Type B pancreatic cell (in vitro differentiated cells): ENCODE data around the gene TRDN. TPM values are rescaled to one million over a fixed set of nuclear protein-coding genes. Genes with fewer than 3 reads are reported as not detected.

Experiments used
- DNase-seq: peaks from one replicate; pipeline ENCODE4 v3.0.0; 2021; ENCODE audit warnings: mixed read lengths; ENCODE audit not compliant: unreplicated experiment; ENCODE audit errors: extremely low spot score
- H3K27ac Mint-ChIP-seq: 2 replicates; pipeline ENCODE4 v1.8.0; 2021; ENCODE audit warnings: mild to moderate bottlenecking, mixed read lengths
- H3K27me3 Mint-ChIP-seq: 2 replicates; pipeline ENCODE4 v1.8.0; 2021; ENCODE audit warnings: mixed read lengths
- H3K36me3 Mint-ChIP-seq: 2 replicates; pipeline ENCODE4 v1.8.0; 2021; ENCODE audit warnings: mixed read lengths
- H3K4me1 Mint-ChIP-seq: one replicate; pipeline ENCODE4 v1.8.0; 2021; ENCODE audit warnings: mixed read lengths; ENCODE audit not compliant: unreplicated experiment
- H3K4me3 Mint-ChIP-seq: 2 replicates; pipeline ENCODE4 v1.8.0; 2021; ENCODE audit warnings: mild to moderate bottlenecking, mixed read lengths
- H3K9me3 Mint-ChIP-seq: 2 replicates; pipeline ENCODE4 v1.8.0; 2021; ENCODE audit warnings: mixed read lengths
- CTCF ChIP-seq: fragments of 200-600 bp; sonication (generic); conservative IDR thresholded peaks from 2 replicates; pipeline ENCODE4 v1.5.0; 2021; ENCODE audit warnings: antibody characterized with exemption, mild to moderate bottlenecking
- total RNA-seq: library from RNA; stranded (reverse); gene quantifications from 2 replicates; pipeline ENCODE4 v1.2.1, GENCODE V29; 2021; ENCODE audit warnings: low replicate concordance

TRDN gene
- total RNA-seq, 1 donor from 2014 or later = 0.34 TPM

- no peaks in the 10 kb centered on the region for H3K27me3 Mint-ChIP-seq
- H3K4me3 Mint-ChIP-seq = no peak overlapping the region
- H3K4me1 Mint-ChIP-seq = no peaks in the 10 kb centered on the region
- no peaks in the 10 kb centered on the region for H3K36me3 Mint-ChIP-seq
- H3K9me3 Mint-ChIP-seq = no peaks in the 10 kb centered on the region
- no peak for DNase-seq
- no peak for TF ChIP-seq CTCF
- H3K27ac Mint-ChIP-seq = no peak overlapping the region
Measured at GRCh38 chr6:123226398-123226797, 410.4 kb downstream of the TRDN start.

DNA sequence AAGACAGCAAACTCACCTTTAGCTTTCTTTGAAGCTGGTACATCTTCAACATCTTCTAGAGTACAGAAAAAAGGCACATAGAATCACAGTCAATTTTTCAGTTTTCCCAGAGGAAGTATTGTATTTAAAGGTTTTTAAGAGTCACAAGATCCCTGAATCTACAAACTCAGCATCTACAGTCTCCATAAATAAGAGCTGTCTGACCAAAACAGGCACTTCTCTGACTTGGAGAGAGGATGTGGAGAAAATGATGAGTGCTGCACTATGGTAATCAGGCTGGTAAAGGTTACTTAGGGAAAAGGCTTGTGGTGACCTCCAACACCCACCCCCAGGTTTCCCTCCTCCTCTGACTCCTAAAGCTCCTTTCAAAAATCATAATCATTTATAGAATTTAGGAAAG is 412.7 kb downstream of the TRDN start:
- no peaks in the 10 kb centered on the region for H3K36me3 Mint-ChIP-seq
- no peak overlapping the region for H3K4me3 Mint-ChIP-seq
- no peaks in the 10 kb centered on the region for H3K9me3 Mint-ChIP-seq
- no peak overlapping the region for H3K27ac Mint-ChIP-seq
- no peaks in the 10 kb centered on the region for H3K4me1 Mint-ChIP-seq
- no peaks in the 10 kb centered on the region for H3K27me3 Mint-ChIP-seq
- no peak for DNase-seq
- TF ChIP-seq CTCF = no peak

GRCh38 chr6:123223461-123223860 is 413.3 kb downstream of the TRDN start:
- no peaks in the 10 kb centered on the region for H3K36me3 Mint-ChIP-seq
- no peak for DNase-seq
- H3K27ac Mint-ChIP-seq = no peak overlapping the region
- H3K27me3 Mint-ChIP-seq = no peaks in the 10 kb centered on the region
- TF ChIP-seq CTCF = no peak
- no peak overlapping the region for H3K4me3 Mint-ChIP-seq
- no peaks in the 10 kb centered on the region for H3K4me1 Mint-ChIP-seq
- H3K9me3 Mint-ChIP-seq = no peaks in the 10 kb centered on the region

DNA sequence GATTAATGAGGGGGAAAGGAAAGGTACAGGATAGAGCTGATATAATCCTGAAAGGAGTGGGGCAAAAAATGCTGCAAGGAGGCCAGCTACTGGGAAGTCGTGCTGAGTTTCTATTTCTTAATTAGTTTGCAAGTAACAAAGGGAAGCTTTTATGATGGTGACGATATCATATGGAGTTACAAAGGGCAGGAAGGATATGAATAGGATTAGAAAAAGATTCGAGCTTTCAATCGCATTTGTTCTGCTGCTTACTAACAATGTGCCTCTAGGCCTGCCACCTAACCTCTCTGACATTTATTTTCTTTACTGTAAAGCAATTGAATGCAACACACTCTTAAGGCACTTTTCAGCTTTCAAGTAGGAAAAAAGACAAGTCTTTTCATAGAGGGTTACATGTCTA is 421.5 kb downstream of the TRDN start:
- H3K27me3 Mint-ChIP-seq = no peaks in the 10 kb centered on the region
- no peak for DNase-seq
- no peak overlapping the region for H3K4me3 Mint-ChIP-seq
- no peak for TF ChIP-seq CTCF
- no peak overlapping the region for H3K27ac Mint-ChIP-seq
- no peaks in the 10 kb centered on the region for H3K4me1 Mint-ChIP-seq
- H3K36me3 Mint-ChIP-seq = no peaks in the 10 kb centered on the region
- peaks cover 4% of the 10 kb centered on the region for H3K9me3 Mint-ChIP-seq

DNA sequence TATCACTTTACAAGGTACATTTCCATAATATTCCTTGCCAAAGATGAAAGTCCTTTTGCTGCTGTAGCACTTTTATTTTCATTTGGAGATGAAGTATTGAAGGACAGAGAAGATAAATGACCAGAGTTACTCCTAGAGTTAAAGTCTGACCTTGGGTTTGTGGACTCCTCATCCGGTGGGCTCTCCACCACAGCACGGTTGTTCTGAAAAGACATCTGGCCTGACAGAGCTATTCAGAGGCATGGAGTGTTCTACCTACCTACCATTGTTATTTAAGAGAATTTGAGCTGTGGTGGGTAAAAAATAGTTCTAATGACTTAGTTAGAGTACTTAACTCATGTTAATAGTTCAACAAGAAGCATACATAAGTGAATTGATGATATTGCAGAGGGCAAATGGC is 422.3 kb downstream of the TRDN start:
- H3K36me3 Mint-ChIP-seq = no peaks in the 10 kb centered on the region
- H3K9me3 Mint-ChIP-seq = peaks cover 4% of the 10 kb centered on the region
- H3K4me3 Mint-ChIP-seq = no peak overlapping the region
- DNase-seq = no peak
- no peaks in the 10 kb centered on the region for H3K27me3 Mint-ChIP-seq
- H3K4me1 Mint-ChIP-seq = no peaks in the 10 kb centered on the region
- no peak for TF ChIP-seq CTCF
- no peak overlapping the region for H3K27ac Mint-ChIP-seq

DNA sequence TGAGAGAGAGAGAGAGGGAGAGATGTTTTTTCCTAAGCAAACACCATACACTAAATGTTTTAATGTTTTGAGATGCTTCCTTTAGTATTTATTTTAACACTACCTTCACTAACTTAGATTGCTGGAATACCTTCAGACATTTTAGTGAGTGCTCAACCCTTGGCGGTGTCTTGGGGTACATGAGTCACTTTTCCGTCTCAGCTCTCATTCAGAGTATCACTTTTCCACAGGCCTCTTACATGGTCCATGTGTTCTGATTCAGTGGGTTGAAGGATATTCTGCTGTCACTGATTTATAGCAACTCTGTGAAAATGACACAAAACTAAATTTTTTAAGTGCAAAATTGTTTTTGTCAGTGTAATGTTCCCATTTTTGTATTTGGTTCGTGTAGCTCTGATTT is 422.8 kb downstream of the TRDN start:
- DNase-seq = no peak
- H3K4me3 Mint-ChIP-seq = no peak overlapping the region

More for the DNA sequence above, 422.8 kb downstream of the TRDN start:
- Mint-ChIP-seq H3K4me1 (no peaks in the 10 kb centered on the region), H3K36me3 (no peaks in the 10 kb centered on the region), H3K27ac (no peak overlapping the region), H3K27me3 (no peaks in the 10 kb centered on the region), H3K9me3 (peaks cover 4% of the 10 kb centered on the region)
- no peak for TF ChIP-seq CTCF
